HG02870 (cell line): ENCODE results near the gene ABR.
"Not testable (repeated sequence)": the region's sequence is repeated elsewhere in the genome, so short reads cannot be mapped to it uniquely, and the experiment has no call there.

Experiments
- ATAC-seq: cut with Tn5 transposase; IDR thresholded peaks from one replicate; pipeline ENCODE4 v1.9.1; 2021; ENCODE audit warnings: mild to moderate bottlenecking, moderate library complexity; ENCODE audit not compliant: unreplicated experiment

ABR gene

DNA sequence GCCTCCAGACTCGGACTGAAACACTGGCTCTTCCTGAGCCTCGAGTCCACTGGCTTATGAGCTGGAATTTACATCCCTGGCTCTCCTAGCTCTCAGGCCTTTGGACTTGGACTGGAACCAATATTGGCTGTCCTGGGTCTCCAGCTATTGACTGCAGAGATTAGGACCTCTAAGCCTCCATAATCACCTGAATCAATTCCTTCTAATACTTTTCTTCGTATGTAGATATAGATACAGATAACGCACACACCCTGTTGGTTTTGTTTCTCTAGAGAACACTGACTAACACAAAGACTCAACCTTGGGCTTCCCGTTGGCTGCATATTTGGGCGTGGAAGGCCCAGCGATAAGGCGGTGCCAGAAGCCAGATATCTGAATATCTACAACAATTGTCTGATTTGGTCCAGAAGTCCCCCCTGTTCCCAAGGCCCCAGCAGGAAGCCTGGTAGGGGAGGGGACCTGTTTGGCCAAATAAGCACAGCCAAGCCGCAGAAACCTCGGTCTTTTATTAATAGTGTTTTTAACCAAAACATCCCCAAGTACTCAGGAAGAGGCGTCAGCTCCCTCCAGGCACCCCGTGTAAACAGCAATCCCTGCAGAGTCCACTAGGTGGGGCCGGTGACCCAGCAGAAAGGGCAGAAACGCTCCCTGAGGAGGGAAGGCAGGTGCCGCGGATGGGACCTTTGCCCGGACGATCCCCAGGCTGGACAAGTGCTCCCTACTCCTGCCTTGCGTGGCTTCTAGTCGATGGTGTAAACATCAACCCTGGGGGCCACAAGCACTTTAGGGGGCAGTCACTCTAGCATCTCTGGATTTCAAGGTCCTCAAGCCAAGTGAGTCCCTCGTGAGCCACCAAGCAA, 57.0 kb downstream of the ABR start:
- ATAC-seq: no peak

GRCh38 chr17:1121442-1121817, 58.4 kb downstream of the ABR start:
- ATAC-seq: not testable (repeated sequence)

DNA sequence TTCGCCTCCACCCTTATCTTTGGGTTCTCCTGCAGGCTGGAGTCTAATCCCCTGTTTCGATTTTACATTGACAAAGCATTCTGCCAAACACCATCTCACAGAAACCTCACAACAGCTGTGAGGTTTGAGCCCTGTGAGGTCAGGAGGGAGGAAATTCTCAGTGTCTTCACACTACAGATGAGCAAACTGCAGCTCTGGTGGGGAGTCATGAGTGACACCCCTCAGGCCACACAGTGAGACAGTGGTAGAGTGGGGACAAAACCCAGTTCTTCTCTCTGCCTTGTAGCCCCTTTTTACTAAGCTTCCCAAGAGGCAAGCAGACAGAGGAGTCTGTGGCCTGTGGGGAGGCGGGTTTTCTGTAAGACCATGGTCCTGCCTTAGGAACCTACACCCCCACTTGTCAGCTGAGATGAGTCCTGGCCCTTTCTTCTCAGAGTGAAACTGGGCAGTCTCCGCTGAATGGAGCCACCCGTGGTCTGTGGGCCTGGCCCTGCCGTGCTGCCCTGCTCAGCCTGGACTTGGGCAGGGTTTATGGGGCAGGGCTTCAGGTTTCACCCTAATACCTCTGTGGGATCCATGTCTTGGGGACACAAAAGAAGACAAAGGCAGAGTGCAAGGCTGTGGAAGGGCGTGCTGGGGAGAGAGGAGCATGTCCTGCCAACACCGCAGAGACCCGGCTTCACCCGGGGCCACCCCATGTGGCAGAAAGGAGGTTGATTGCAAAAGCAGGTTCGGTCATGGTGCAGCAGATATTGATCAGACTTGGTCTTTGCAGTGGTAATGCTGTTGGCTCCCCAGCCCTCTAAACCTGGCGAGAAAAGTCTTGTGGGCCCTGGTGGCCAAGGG, 59.0 kb downstream of the ABR start:
- no peak for ATAC-seq

- ATAC-seq: no peak
Measured at GRCh38 chr17:1119924-1120323, 59.9 kb downstream of the ABR start.

DNA sequence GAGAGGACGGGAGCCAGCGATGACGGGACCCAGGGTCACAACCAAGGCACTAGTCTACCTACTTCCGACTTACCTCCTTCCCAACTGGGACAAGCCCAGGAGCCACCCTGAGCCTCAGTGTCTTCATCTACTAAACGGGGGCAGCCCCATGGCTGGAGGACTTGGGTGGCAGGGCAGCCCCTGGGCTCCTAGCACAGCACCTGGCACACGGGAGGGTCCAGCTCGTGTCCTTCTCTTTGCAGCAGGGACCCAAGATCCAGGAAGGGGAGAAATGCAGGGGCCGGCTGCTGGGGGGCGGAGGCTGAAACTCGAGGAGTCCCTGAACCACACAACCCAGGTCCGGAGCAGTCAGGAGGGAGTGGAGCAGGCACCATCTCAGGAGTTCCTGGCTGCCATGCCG, 63.2 kb downstream of the ABR start:
- no peak for ATAC-seq

- no peak for ATAC-seq
Measured at GRCh38 chr17:1112875-1113274, 66.9 kb downstream of the ABR start.

DNA sequence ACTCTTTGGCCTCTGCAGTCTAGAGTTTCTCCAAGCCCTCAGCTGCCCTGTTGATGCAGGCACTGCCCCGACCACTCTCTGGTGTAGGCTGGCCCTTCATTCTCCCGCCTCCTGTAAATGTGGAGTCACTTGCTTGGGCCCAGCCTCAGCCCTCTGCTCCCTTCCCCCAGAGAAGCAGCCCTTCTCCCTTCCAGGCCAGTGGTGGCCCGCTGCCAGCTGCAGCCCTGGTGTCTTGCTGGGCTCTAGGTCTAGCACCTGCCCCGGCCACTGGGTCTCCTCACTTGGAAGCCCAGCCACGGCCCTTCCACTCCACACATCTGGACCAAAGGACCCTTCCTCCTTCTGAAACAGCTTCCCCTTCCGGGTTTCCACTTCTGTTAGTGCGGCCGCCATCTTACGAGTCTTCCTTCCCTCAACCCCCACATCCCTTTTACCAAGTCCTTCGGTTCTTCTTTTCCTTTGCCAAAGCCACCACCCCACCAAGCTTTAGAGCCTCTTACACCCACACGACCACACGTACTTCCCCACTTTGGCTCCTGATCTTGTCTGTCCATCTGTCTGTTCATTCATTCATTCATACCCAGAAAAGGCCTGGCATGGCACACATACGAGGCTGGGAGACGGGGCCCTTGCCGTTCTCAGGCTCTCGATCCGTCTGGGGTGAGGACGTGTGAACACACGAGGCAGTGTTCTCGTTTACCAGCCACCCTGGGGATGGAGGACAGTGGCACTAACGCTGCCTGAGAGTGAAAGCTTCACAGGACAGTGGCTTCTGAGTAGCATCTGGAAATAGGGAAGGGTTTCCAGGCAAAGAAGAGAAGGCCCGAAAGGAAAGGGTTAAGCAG, 68.0 kb downstream of the ABR start:
- ATAC-seq: no peak

DNA sequence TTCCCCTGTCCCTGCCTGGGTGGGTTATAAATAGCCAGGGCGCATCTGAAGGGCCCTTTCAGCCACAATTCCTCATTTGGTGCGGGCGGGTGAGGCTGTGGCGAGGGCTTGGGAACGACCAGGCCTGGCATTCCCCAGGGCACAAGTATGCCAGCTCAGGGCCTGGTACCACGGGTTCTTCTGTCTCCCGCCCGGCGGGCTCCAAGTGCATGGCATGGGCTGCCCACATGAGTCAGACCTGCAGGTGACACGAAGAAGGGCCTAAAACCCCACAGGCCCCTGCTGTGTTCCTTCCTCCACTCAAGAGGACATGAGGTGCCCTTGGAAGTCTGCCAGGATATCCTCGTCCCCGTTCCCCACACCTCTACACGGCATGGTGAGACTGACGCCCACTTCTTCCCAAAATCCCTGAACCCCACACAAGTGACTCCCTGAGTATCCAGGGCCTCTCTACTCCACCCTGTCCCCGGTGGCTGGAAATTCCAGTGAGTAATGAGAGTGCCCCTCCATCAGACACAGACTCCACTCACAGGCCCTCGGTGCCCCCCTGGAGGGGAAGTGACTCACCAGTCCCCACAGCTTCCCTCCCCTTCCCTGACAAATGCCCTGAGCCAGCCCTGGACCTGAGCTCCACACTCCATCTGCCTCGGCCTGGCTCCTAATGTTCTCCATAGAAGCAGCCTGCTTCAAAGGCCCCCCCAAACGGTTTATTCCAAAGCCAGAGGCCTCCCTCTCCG, 68.8 kb downstream of the ABR start:
- ATAC-seq: no peak

- no peak for ATAC-seq
Measured at GRCh38 chr17:1110541-1110861, 69.3 kb downstream of the ABR start.

DNA sequence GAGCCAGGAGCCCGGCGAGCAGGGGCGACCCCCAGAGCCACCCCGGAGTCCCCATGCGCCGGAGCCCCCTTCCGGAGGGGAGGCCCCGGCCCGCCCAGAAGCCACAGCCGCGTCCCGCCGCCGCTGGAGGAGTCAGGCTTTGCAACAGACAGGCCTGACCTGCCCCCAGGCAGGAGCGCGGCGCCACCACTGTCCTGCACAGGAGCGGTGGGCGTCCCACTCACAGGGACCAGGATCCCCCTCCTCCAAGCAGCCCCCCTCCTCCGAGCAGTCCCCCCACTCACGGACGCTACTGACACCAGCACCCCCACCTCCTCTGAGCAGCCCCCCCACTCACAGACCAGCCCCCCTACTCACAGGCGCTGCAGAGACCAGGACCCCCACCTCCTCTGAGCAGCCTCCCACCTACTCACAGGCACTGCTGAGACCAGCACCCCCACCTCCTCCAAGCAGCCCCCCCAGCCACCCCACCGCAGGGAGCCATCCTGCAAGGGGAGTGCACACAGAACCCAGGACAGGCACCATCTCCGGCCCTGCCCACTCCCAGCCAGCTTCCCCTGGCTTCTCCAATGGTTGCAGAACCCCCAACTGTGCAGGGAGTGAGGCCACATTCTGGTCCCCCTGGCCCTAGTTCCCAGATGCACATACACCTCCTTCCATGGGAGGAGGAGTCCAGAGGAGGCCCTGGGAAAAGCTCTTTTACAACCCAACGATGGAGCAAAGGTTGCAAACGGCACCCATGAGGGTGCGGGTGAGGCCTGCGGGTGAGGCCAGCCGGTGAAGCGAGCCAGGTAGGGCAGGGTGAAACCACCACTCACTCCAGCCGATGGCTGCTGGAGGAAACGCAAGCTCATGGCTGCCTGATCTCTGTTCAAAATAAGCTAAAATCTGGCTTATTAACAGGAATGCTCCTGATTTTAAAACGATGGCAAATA, 69.9 kb downstream of the ABR start:
- ATAC-seq: no peak

DNA sequence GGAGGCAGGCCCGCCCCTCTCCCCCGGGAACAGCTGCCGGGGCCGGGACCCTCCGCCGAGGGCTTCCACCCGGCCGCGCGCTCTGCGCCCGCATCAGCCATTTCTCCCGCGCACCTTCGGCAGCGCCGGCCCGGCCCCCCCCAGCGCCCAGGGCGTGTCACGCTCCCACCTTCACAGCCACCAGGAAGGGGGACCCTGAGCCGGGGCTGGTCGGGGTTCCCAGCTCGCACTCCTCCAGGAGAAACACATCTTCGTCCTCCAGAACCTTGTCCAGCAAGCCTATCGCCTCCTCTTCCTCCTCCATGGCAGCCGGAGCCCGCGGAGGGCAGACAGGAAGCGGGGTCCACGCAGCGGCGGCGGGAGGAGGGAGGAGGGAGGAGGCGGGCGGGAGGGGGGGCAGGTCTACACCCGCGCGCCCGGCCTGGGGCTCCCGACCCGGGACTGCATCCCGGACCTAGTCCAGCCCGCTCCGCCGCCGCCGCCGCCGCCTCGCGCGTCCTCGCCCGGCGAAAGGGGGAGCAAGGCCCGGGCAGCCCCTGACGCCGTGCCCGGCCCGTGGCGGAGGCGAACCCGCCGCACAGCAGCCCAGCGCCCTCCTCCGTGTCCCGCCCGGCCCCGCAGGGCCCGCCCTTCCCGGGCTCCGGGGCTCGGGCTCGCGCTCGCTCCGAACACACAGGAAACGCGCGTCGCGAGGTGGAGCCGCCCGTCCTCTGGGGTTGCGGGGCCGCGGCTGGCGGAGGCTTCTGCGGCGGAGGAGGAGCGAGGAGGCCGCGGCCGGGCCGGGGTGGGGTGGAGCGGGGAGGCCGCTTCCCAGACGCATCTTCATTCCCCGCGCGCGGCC, 70.8 kb downstream of the ABR start:
- ATAC-seq: no peak

- ATAC-seq: no peak
Measured at GRCh38 chr17:1108478-1108764, 71.4 kb downstream of the ABR start.

DNA sequence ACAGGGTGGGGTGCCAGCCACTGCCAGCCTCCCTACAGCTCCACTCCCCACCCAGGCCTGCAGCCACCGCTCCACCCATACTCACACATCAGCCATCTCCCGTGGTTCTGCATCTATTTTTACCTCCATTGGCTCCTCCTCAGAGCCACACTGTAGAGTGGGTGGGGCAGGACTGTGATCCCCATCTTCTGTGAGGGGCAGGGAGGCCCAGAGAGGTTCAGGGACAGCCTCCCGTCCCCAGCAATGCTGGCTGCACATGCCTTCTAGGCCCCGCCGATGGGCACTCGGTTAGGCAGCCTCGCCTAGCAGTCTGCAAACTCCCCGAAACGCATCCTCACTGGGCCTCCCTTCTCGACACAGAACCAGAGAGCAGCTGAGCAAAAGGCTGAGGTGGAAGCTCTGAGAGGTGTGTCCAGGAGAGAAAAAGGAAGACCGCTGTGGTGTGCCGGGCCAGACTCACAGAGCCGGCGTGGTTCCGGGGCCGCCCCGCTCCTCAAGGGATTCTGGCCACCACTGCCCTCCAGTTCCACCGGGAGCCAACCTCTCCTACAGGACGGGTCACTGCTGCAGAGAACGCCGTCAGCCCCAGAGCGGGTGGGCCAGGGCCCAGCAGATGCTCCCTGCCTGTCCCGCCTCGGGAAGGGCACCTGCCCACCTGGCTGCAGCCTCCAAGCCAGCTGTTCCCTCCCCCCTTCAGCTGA, 71.9 kb downstream of the ABR start:
- no peak for ATAC-seq

GRCh38 chr17:1107083-1107776, 72.6 kb downstream of the ABR start:
- no peak for ATAC-seq

DNA sequence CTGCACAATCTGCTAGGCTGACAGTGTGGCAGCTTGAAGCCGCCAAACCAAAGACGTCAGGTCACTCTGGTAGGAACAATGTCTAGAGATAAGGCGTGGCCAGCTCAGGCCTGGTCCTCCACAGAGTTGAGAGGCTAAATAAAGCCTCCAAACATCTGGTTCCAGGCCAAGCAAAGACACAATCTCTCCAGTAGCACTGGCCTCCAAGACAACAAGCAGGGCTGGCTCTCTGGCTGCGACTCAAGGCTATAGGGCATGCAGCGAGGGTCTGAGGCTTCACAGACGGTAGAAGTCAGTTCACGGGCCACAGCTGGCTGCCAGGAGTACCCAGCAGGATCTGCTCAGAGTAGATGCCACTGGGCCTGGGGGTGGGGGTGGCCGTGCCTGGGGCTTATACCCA, 75.6 kb downstream of the ABR start:
- ATAC-seq: no peak

DNA sequence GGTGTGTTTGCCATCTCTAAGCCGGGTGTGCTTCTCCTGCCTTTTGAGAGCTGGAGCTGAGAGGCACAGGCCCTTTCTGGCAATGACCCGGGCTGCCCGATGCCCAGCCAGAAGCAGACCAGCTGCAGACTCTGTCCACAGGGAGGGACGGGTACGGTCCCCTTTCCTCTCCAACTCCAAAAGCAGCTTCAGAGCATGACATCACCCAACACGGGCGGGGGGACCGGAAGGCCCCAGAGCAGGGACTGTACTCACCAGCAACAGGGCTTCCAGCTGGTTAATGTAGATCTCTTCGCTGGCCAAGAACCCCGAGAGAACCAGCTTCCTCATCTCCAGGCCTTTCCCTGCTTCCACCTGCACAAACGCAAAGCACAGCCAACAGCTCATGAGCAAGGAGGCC, 79.4 kb downstream of the ABR start:
- no peak for ATAC-seq

DNA sequence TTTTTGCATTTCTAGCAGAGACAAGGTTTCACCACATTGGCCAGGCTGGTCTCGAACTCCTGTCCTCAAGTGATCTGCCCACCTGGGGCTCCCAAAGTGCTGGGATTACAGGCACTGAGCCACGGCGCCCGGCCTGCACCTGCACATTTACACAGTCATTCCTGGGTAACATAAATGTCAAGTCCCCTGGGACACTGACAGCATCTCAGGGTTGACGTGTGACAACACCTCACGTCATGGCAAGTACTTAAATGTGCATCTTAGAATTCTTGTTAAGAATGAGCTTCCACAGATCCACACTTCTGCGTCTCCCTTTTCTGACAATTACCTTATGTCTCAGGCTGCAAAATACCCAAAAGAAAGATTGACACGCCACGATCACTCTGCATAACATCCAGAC, 80.5 kb downstream of the ABR start:
- ATAC-seq: no peak
